ENCODE data around the gene PAXIP1.

- TF ChIP-seq, protein P1, sequence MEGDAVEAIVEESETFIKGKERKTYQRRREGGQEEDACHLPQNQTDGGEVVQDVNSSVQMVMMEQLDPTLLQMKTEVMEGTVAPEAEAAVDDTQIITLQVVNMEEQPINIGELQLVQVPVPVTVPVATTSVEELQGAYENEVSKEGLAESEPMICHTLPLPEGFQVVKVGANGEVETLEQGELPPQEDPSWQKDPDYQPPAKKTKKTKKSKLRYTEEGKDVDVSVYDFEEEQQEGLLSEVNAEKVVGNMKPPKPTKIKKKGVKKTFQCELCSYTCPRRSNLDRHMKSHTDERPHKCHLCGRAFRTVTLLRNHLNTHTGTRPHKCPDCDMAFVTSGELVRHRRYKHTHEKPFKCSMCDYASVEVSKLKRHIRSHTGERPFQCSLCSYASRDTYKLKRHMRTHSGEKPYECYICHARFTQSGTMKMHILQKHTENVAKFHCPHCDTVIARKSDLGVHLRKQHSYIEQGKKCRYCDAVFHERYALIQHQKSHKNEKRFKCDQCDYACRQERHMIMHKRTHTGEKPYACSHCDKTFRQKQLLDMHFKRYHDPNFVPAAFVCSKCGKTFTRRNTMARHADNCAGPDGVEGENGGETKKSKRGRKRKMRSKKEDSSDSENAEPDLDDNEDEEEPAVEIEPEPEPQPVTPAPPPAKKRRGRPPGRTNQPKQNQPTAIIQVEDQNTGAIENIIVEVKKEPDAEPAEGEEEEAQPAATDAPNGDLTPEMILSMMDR (IDR thresholded peaks at IDR 0.05) = no peak
- TF ChIP-seq POLR2A (IDR thresholded peaks at IDR 0.05) (no peak), EP300 (IDR thresholded peaks at IDR 0.05) (no peak)
These were observed 40.8 kb upstream of the PAXIP1 start for GRCh38 chr7:155043756-155044155.

All from ovary (tissue), 3 donors.